HEK293 (cell line): Measurements from ENCODE around the gene PITPNB.

ENCODE experiments used
- CTCF ChIA-PET: fragments of 350-600 bp; formaldehyde crosslinking; extraction: SDS; loops from one replicate; lab custom pipeline; 2021; ENCODE audit warnings: antibody characterized with exemption; lab: Yijun Ruan, JAX
- POLR2A ChIA-PET: fragments of 300-600 bp; formaldehyde crosslinking; extraction: SDS; loops from one replicate; lab custom pipeline; 2020; ENCODE audit warnings: antibody characterized with exemption, inconsistent platforms; lab: Yijun Ruan, JAX
- H3K27ac ChIP-seq: fragments of 200-500 bp; sonication (Bioruptor generic); 2 replicates; pipeline ENCODE4 v1.5.1; 2014; ENCODE audit warnings: low read depth, low read length, control low read depth, inconsistent platforms; ENCODE audit errors: extremely low read depth
- H3K36me3 ChIP-seq, 2 experiments: fragments of 200-500 bp in 1 of 2; sonication (Bioruptor generic) in 1 of 2; 1 replicate in 1 of 2; 2 replicates in 1 of 2; pipeline ENCODE4 v1.5.1; 2014 to 2017; ENCODE audit warnings: inconsistent platforms in 2 of 2, low read length in 2 of 2; ENCODE audit not compliant: control insufficient read depth in 2 of 2, insufficient read depth in 1 of 2
- H3K4me1 ChIP-seq: fragments of 200-500 bp; sonication (Bioruptor generic); 2 replicates; pipeline ENCODE4 v1.5.1; 2014; ENCODE audit warnings: mild to moderate bottlenecking, low read length, inconsistent platforms; ENCODE audit not compliant: control insufficient read depth, insufficient read depth
- H3K4me3 ChIP-seq: 2 replicates; pipeline ENCODE4 v1.5.1; 2011; ENCODE audit warnings: low read depth, mild to moderate bottlenecking, control low read depth, low read length, moderate library complexity
- H3K9me3 ChIP-seq: fragments of 200-500 bp; sonication (Bioruptor generic); 2 replicates; pipeline ENCODE4 v1.5.1; 2014; ENCODE audit warnings: low read depth, low read length, inconsistent platforms; ENCODE audit not compliant: control insufficient read depth, insufficient read depth
- FEZF1 ChIP-seq: fragments of 450-650 bp; formaldehyde crosslinking; IDR thresholded peaks from 2 replicates; pipeline ENCODE4 v1.5.1; 2016; ENCODE audit warnings: missing biosample characterization, missing genetic modification characterization
- GLI2 ChIP-seq: fragments of 450-650 bp; formaldehyde crosslinking; IDR thresholded peaks from 2 replicates; pipeline ENCODE4; 2017; ENCODE audit warnings: missing biosample characterization, missing genetic modification characterization, low read depth, borderline replicate concordance
- HOXC10 ChIP-seq: sonication (generic); formaldehyde crosslinking; IDR thresholded peaks from 2 replicates; pipeline ENCODE4 v1.8.1; 2023; ENCODE audit warnings: mild to moderate bottlenecking, missing genetic modification reagents
- KLF16 ChIP-seq: fragments of 450-650 bp; formaldehyde crosslinking; IDR thresholded peaks from 2 replicates; pipeline ENCODE4 v1.5.1; 2017; ENCODE audit warnings: missing biosample characterization, missing genetic modification characterization
- ZBTB17 ChIP-seq: fragments of 450-650 bp; formaldehyde crosslinking; IDR thresholded peaks from 2 replicates; pipeline ENCODE4 v1.5.1; 2016; ENCODE audit warnings: missing biosample characterization, missing genetic modification characterization
- ZBTB8A ChIP-seq: fragments of 450-650 bp; formaldehyde crosslinking; IDR thresholded peaks from 2 replicates; pipeline ENCODE4 v1.5.1; 2016; ENCODE audit warnings: missing biosample characterization, missing genetic modification characterization
- ZEB2 ChIP-seq: fragments of 450-650 bp; formaldehyde crosslinking; IDR thresholded peaks from 2 replicates; pipeline ENCODE4 v1.5.1; 2016; ENCODE audit warnings: missing biosample characterization, missing genetic modification characterization
- ZFP3 ChIP-seq: fragments of 450-650 bp; formaldehyde crosslinking; IDR thresholded peaks from 2 replicates; pipeline ENCODE4 v1.5.1; 2016; ENCODE audit warnings: low read depth, missing biosample characterization, missing genetic modification characterization
- ZNF239 ChIP-seq: fragments of 450-650 bp; formaldehyde crosslinking; IDR thresholded peaks from 2 replicates; pipeline ENCODE4 v1.5.1; 2016; ENCODE audit warnings: missing biosample characterization, missing genetic modification characterization
- ZNF311 ChIP-seq: fragments of 450-650 bp; formaldehyde crosslinking; IDR thresholded peaks from 2 replicates; pipeline ENCODE4 v1.5.1; 2017; ENCODE audit warnings: missing biosample characterization, missing genetic modification characterization, borderline replicate concordance
- ZNF366 ChIP-seq: fragments of 450-650 bp; formaldehyde crosslinking; conservative IDR thresholded peaks from 2 replicates; pipeline ENCODE4 v1.5.1; 2016; ENCODE audit warnings: missing biosample characterization, missing genetic modification characterization
- ZNF530 ChIP-seq: fragments of 450-650 bp; formaldehyde crosslinking; IDR thresholded peaks from 2 replicates; pipeline ENCODE4 v1.5.1; 2016; ENCODE audit warnings: low read depth, missing biosample characterization, missing genetic modification characterization
- ZNF558 ChIP-seq: fragments of 450-650 bp; formaldehyde crosslinking; IDR thresholded peaks from 2 replicates; pipeline ENCODE4 v1.5.1; 2016; ENCODE audit warnings: missing biosample characterization, missing genetic modification characterization
- ZNF561 ChIP-seq: fragments of 450-650 bp; IDR thresholded peaks from 2 replicates; pipeline ENCODE4 v1.5.1; 2018; ENCODE audit warnings: missing biosample characterization, missing genetic modification characterization, borderline replicate concordance
- ZNF624 ChIP-seq: fragments of 450-650 bp; formaldehyde crosslinking; IDR thresholded peaks from 2 replicates; pipeline ENCODE4 v1.5.1; 2017; ENCODE audit warnings: missing biosample characterization, missing genetic modification characterization
- ZNF629 ChIP-seq: fragments of 450-650 bp; formaldehyde crosslinking; IDR thresholded peaks from 2 replicates; pipeline ENCODE4 v1.5.1; 2017; ENCODE audit warnings: missing biosample characterization, missing genetic modification characterization
- ZNF664 ChIP-seq: fragments of 450-650 bp; formaldehyde crosslinking; IDR thresholded peaks from 2 replicates; pipeline ENCODE4 v1.5.1; 2016; ENCODE audit warnings: missing biosample characterization, missing genetic modification characterization
- ZNF692 ChIP-seq: fragments of 450-650 bp; formaldehyde crosslinking; IDR thresholded peaks from 2 replicates; pipeline ENCODE4 v1.5.1; 2016; ENCODE audit warnings: missing biosample characterization, missing genetic modification characterization
- ZXDB ChIP-seq: fragments of 450-650 bp; formaldehyde crosslinking; IDR thresholded peaks from 2 replicates; pipeline ENCODE4 v1.5.1; 2016; ENCODE audit warnings: missing biosample characterization, missing genetic modification characterization
- TF ChIP-seq, protein P1 (sequence below): fragments of 450-650 bp; formaldehyde crosslinking; IDR thresholded peaks from 2 replicates; pipeline ENCODE4 v1.5.1; 2016; ENCODE audit warnings: missing biosample characterization, missing genetic modification characterization
- TF ChIP-seq, protein P2 (sequence below): fragments of 450-650 bp; formaldehyde crosslinking; IDR thresholded peaks from 2 replicates; pipeline ENCODE4 v1.5.1; 2016; ENCODE audit warnings: missing biosample characterization, missing genetic modification characterization
- TF ChIP-seq, protein P3 (sequence below): fragments of 450-650 bp; formaldehyde crosslinking; IDR thresholded peaks from 2 replicates; pipeline ENCODE4 v1.5.1; 2016; ENCODE audit warnings: missing biosample characterization, missing genetic modification characterization

PITPNB gene

GRCh38 chr22:27919222-27919941 is at the start of gene PITPNB (continued):
- TF ChIP-seq ZFP3 = 0 out of 2 replicates have a peak, but pooled peaks have one; percentile 26
- TF ChIP-seq, protein P1, sequence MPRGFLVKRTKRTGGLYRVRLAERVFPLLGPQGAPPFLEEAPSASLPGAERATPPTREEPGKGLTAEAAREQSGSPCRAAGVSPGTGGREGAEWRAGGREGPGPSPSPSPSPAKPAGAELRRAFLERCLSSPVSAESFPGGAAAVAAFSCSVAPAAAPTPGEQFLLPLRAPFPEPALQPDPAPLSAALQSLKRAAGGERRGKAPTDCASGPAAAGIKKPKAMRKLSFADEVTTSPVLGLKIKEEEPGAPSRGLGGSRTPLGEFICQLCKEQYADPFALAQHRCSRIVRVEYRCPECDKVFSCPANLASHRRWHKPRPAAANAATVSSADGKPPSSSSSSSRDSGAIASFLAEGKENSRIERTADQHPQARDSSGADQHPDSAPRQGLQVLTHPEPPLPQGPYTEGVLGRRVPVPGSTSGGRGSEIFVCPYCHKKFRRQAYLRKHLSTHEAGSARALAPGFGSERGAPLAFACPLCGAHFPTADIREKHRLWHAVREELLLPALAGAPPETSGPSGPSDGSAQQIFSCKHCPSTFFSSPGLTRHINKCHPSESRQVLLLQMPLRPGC (tag by site-specific recombination) = 0 out of 2 replicates have a peak, but pooled peaks have one; percentile 15
- peak; percentile 75 for TF ChIP-seq ZNF692
- TF ChIP-seq ZNF366 (tag by site-specific recombination) = no peak; the same call in 1 of the 2 replicates
- TF ChIP-seq ZNF629 = peak; percentile 47
- TF ChIP-seq FEZF1 (tag by site-specific recombination) = no peak
- TF ChIP-seq KLF16 (tag by site-specific recombination) = no peak

- no peaks in the 10 kb centered on the region for H3K9me3 ChIP-seq
- CTCF ChIA-PET = no interaction called here
- no peak overlapping the region for H3K27ac ChIP-seq
- H3K4me3 ChIP-seq = no peak overlapping the region
- POLR2A ChIA-PET = no interaction called here
- no peaks in the 10 kb centered on the region for H3K36me3 ChIP-seq
- H3K4me1 ChIP-seq = peaks cover 16% of the 10 kb centered on the region
- no peak for TF ChIP-seq ZNF311 (tag by site-specific recombination)
- TF ChIP-seq ZNF624 (tag by site-specific recombination) = no peak
Observed at GRCh38 chr22:27966168-27967064, 47.4 kb upstream of the PITPNB start.

DNA sequence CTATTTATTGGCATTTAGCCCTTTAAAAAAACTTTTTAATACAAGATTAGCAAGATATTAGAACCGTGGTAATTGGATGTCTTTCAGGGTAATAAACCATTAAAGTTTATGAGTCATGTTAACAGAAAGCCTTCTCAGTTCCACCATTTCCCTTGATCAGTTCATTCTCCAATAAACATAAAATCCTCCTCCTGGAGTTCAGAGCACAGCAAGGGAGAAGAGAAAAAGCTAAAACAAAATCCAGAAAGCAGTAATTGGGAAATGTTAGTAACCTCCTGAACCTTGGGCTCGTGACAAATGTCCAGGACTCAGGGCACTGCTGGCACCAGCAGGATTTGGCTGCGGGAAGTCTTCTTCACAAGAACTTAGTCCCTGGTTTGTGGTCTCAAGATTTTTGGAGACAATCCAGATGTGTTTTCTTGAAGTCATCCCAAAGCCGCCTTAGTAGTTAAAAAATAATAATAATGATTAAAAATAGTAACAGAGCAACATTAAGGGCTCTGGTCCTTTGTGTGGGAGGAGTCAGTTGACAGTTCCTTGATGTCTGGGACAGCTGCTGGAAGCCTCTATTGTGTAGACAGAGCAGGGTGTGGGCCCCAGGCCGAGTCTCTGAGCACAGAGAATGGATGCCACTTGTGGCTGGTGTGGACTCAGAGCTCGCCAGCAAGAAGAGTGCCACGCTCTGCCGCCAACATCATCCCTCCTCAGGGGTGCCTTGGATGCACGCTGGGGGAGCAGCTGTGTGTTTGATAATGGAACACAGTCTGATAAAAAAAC is 43.4 kb upstream of the PITPNB start:
- Histone ChIP-seq H3K27ac (peak overlapping the region; percentile 44), H3K4me3 (no peak overlapping the region), H3K4me1 (peaks cover 23% of the 10 kb centered on the region), H3K9me3 (no peaks in the 10 kb centered on the region), H3K36me3 (no peaks in the 10 kb centered on the region)
- ChIA-PET POLR2A (no interaction called here), CTCF (interaction anchor here (2.1 kb wide), 1 partner anchor 76 kb away, joined by 6 read pairs; no protein-coding TSS in a partner anchor)
- no peak for TF ChIP-seq ZNF558 (tag by site-specific recombination)
- TF ChIP-seq ZEB2 = 0 out of 2 replicates have a peak, but pooled peaks have one; percentile 18
- peak; percentile 73 for TF ChIP-seq FEZF1 (tag by site-specific recombination)
- no peak; the same call in 1 of the 2 replicates for TF ChIP-seq ZXDB
- TF ChIP-seq ZNF239 (tag by site-specific recombination) = no peak
- TF ChIP-seq, protein P2, sequence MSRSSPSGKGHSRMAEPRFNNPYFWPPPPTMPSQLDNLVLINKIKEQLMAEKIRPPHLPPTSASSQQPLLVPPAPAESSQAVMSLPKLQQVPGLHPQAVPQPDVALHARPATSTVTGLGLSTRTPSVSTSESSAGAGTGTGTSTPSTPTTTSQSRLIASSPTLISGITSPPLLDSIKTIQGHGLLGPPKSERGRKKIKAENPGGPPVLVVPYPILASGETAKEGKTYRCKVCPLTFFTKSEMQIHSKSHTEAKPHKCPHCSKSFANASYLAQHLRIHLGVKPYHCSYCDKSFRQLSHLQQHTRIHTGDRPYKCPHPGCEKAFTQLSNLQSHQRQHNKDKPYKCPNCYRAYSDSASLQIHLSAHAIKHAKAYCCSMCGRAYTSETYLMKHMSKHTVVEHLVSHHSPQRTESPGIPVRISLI = 0 out of 2 replicates have a peak, but pooled peaks have one; percentile 43
- TF ChIP-seq ZBTB8A (tag by site-specific recombination) = 0 out of 2 replicates have a peak, but pooled peaks have one; percentile 19
- TF ChIP-seq ZNF561 (tag by site-specific recombination) = no peak
- peak; percentile 35 for TF ChIP-seq ZBTB17 (tag by site-specific recombination)
- no peak for TF ChIP-seq ZNF530 (tag by site-specific recombination)
- TF ChIP-seq ZNF664 (tag by site-specific recombination) = no peak
- TF ChIP-seq, protein P3, sequence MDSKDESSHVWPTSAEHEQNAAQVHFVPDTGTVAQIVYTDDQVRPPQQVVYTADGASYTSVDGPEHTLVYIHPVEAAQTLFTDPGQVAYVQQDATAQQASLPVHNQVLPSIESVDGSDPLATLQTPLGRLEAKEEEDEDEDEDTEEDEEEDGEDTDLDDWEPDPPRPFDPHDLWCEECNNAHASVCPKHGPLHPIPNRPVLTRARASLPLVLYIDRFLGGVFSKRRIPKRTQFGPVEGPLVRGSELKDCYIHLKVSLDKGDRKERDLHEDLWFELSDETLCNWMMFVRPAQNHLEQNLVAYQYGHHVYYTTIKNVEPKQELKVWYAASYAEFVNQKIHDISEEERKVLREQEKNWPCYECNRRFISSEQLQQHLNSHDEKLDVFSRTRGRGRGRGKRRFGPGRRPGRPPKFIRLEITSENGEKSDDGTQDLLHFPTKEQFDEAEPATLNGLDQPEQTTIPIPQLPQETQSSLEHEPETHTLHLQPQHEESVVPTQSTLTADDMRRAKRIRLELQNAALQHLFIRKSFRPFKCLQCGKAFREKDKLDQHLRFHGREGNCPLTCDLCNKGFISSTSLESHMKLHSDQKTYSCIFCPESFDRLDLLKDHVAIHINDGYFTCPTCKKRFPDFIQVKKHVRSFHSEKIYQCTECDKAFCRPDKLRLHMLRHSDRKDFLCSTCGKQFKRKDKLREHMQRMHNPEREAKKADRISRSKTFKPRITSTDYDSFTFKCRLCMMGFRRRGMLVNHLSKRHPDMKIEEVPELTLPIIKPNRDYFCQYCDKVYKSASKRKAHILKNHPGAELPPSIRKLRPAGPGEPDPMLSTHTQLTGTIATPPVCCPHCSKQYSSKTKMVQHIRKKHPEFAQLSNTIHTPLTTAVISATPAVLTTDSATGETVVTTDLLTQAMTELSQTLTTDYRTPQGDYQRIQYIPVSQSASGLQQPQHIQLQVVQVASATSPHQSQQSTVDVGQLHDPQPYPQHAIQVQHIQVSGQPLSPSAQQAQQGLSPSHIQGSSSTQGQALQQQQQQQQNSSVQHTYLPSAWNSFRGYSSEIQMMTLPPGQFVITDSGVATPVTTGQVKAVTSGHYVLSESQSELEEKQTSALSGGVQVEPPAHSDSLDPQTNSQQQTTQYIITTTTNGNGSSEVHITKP = peak; percentile 55
- no peak for TF ChIP-seq HOXC10 (CRISPR knock-in tag)
- peak; percentile 34; the same call in 1 of the 2 replicates for TF ChIP-seq GLI2 (tag by site-specific recombination)
